DMS153 (cell line): ENCODE results near the gene ACTR1A.
"Not testable (repeated sequence)": the region's sequence is repeated elsewhere in the genome, so short reads cannot be mapped to it uniquely, and the experiment has no call there.

Experiments
- DNase-seq: peaks from one replicate; lab custom pipeline; 2025; lab: John Stamatoyannopoulos, UW

The ACTR1A gene

DNA sequence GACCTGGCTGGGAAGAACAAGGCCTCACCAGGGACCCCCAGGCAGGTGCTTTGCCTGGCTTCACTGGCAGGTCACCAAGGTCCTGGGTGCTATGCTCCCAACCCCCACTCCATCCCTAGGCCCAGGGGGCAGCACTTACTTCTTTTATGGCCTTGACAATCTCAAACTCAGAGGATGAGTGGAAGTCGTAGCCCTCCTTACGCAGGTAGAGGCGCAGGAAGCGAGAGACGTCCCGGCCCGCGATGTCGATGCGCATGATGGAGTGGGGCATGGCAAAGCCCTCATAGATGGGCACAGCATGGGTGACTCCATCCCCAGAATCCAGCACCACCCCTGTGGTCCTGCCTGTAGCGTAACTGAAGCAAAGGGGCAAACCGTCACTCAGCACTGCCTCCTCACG, 18.5 kb downstream of the ACTR1A start:
- no peak for DNase-seq

GRCh38 chr10:102480396-102480795, 22.1 kb downstream of the ACTR1A start:
- DNase-seq: no peak

DNA sequence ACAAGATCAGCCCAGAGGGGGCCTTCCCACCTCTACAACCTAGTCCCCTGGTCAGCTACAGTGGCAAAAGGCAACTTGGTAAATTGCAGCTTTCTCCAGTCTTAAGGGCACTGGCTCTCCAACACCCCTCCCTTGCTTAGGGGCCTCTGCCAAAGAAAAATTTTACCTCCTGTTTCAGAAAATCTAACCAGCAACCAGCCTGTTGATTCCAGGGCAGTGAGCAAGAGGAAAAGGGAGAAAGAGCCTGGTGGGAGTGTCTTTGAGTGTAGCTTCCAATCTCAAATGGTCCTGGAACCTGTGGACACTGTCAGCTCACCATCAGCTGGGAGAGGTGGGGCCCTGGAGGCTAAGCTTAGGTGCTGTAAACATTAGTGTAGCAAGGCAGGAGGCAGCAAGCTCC, 22.9 kb downstream of the ACTR1A start:
- no peak for DNase-seq

DNA sequence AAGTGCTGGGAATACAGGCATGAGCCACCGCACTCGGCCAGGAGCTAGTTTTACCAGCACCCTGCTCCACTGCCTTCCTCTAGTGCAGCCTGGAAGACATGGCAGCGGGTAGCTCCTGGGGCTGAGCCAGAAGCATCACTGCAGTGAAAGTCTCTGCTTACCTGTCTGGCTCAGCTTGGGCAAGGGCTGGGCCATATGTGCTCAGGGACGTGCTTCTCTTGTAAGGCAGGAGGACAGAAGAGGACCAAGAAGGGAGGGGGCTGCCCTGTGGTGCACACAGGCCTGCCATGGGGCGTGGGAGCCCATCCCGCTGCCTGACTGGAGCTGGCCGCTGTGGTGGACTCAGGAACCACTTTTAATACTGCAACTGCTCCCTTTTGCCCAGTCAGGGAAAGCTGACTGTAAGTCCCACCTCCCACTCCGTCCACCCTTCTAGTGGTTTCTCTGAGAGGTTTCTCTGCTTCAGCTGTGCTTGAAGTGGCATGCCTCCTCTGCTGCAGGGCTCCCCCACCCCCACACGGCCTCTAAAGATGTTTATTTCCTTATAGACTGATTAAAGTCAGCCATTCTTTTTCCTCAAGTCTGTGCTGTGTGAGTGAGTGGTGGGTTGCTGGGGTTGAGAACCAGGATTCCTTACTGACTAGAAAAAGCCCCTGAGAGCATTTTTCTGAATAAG, 25.9 kb downstream of the ACTR1A start:
- DNase-seq: no peak

GRCh38 chr10:102475451-102476040, 27.0 kb downstream of the ACTR1A start:
- DNase-seq: no peak

GRCh38 chr10:102473445-102474331, 28.8 kb downstream of the ACTR1A start:
- no peak for DNase-seq

- DNase-seq: no peak
Observed at GRCh38 chr10:102470579-102471546, 31.6 kb downstream of the ACTR1A start.

- DNase-seq: no peak
Observed at GRCh38 chr10:102468683-102469082, 33.8 kb downstream of the ACTR1A start.

DNA sequence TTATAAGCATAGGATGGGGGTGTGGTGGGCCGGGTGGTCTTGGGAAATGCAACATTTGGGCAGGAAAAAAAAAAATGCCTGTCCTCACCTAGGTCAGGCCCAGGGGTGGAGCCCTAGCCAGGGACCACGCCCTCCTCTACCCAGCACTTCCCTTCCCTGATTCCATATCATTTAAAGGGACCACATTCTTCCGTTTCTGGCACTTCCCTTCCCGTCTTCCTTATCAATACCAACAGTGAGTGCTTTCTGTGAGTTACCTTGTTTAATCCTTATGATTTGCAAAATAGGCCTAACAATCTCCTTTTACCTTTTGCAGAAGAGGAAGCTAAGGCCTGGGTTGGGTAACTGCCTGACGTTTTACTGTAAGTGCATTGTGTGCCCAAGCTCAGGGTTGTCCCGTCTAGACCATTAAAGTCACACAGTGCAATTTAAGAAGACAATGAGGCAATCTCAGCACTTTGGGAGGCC, 34.5 kb downstream of the ACTR1A start:
- DNase-seq: no peak

- DNase-seq: no peak
Observed at GRCh38 chr10:102467318-102467717, 35.2 kb downstream of the ACTR1A start.

GRCh38 chr10:102465466-102465865, 37.0 kb downstream of the ACTR1A start:
- no peak for DNase-seq

- no peak for DNase-seq
Observed at GRCh38 chr10:102463983-102464382, 38.5 kb downstream of the ACTR1A start.

- no peak for DNase-seq
Observed at GRCh38 chr10:102462512-102463054, 39.9 kb downstream of the ACTR1A start.

DNA sequence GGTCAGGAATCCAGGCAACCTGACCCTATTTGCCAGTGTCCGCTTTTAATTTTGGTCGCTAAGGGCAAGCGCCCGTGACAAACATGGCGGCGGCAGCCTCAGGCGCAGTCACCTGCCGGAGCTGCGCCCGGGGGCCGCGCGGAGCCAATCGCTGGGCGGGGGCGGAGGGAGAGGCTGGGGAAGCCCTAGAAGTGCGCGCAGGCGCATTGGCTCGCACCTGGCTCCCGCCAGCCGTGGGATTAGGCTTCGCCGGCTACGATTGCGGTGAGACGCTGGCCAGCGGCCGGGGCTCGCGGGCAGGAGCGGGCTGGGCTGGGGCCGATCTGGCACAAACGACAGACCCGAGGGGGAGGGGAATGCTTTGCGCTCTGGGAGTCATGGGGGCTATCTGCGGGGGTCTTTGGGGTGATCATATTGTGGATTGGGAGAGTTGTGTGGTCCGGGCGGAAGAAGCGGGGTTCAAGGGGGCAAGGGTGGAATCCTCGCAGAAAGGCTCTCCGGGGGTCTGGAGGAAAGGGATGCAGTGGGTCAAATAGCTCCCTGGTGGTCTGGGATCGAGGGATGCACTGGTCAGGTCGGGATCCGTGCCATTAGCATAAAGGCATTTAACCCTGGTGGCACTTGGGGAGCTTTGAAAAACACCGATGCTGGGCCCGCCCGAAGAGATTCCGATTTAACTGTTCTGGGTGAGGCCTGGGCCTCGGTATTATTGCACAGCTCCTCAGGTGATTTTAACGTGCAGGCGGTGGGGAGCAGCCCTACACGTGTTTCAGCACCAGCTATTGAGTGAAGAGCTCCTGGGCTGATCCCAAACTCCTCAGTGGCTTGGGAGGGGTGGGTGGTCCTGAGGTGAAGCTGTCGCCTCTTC, 41.1 kb downstream of the ACTR1A start:
- DNase-seq: peak; percentile 85

- no peak for DNase-seq
Observed at GRCh38 chr10:102460836-102461186, 41.7 kb downstream of the ACTR1A start.

GRCh38 chr10:102458656-102459055, 43.9 kb downstream of the ACTR1A start:
- no peak for DNase-seq

GRCh38 chr10:102457591-102458150, 44.8 kb downstream of the ACTR1A start:
- DNase-seq: no peak

DNA sequence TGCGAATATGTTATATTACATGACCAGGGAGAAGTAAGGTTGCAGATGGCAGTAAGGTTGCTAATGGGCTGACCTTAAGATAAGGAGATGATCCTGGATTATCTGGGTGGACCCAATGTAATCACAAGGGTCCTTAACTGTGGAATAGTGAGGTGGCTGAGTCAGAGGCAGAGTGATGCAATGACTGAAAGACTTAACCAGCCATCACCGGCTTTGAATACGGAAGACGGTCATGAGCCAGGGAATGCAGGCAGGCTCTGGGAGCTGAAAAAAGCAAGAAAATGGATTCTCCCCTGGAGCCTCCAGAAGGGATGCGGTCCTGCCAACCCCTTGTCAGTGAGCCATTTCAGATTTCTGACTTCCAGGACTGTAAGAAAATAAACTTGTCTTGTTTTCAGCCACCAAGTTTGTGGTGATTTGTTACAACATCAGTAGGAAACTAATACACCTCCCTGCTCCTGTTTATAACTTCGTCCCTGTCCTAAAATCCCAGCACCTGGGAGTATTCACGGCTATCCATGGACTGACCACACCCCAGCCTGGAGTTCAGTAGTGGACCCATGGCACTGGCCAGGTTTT, 46.5 kb downstream of the ACTR1A start:
- no peak for DNase-seq

GRCh38 chr10:102454662-102455487, 47.6 kb downstream of the ACTR1A start:
- DNase-seq: not testable (repeated sequence)
